WTC11 (cell line): ENCODE results near the gene SLC8A2. TPM values are rescaled to one million over a fixed set of nuclear protein-coding genes. Genes with fewer than 3 reads are reported as not detected.

ENCODE experiments used
- ATAC-seq: fragments of 200-7000 bp; cut with Tn5 transposase; 2 replicates; pipeline ENCODE4 v1.10.0; 2021; ENCODE audit warnings: mild to moderate bottlenecking, moderate library complexity
- CTCF ChIA-PET: fragments of 300-600 bp; sonication (Branson Sonifier 250); formaldehyde crosslinking; loops from one replicate; lab custom pipeline; 2021; ENCODE audit warnings: antibody characterized with exemption; lab: Charles Lee
- POLR2A ChIA-PET: fragments of 350-600 bp; sonication (Branson Sonifier 250); formaldehyde crosslinking; loops from one replicate; lab custom pipeline; 2021; ENCODE audit warnings: antibody characterized with exemption; lab: Charles Lee
- DNase-seq: peaks from one replicate; pipeline ENCODE4 v3.0.0; 2021; ENCODE audit warnings: low spot score
- H3K27ac Mint-ChIP-seq: 2 replicates; pipeline ENCODE4 v1.8.0; 2021; ENCODE audit warnings: mixed read lengths
- H3K27me3 Mint-ChIP-seq: 2 replicates; pipeline ENCODE4 v1.8.0; 2021; ENCODE audit warnings: low read depth, mild to moderate bottlenecking, moderate library complexity, mixed read lengths
- H3K36me3 Mint-ChIP-seq: 2 replicates; pipeline ENCODE4 v1.8.0; 2021; ENCODE audit warnings: mixed read lengths
- H3K4me1 Mint-ChIP-seq: 2 replicates; pipeline ENCODE4 v1.8.0; 2022; ENCODE audit warnings: mixed read lengths
- H3K4me3 Mint-ChIP-seq: 2 replicates; pipeline ENCODE4 v1.8.0; 2021; ENCODE audit warnings: mild to moderate bottlenecking, moderate library complexity, mixed read lengths
- H3K9me3 Mint-ChIP-seq: 2 replicates; pipeline ENCODE4 v1.8.0; 2021; ENCODE audit warnings: mixed read lengths
- AFF4 ChIP-seq: sonication (generic); formaldehyde crosslinking; IDR thresholded peaks from 2 replicates; pipeline ENCODE4 v1.8.1; 2023; ENCODE audit warnings: mild to moderate bottlenecking, missing genetic modification reagents, borderline replicate concordance
- AR ChIP-seq: fragments of 250-450 bp; sonication (Bioruptor Pico); IDR thresholded peaks from 2 replicates; pipeline ENCODE4 v1.9.0; 2021; ENCODE audit warnings: mild to moderate bottlenecking
- ATF6 ChIP-seq: sonication (generic); formaldehyde crosslinking; IDR thresholded peaks from 2 replicates; pipeline ENCODE4 v1.8.1; 2023; ENCODE audit warnings: mild to moderate bottlenecking, missing genetic modification reagents
- CREM ChIP-seq: sonication (generic); formaldehyde crosslinking; IDR thresholded peaks from 2 replicates; pipeline ENCODE4 v1.8.1; 2022; ENCODE audit warnings: mild to moderate bottlenecking, missing genetic modification reagents, moderate library complexity
- ERG ChIP-seq: fragments of 250-450 bp; sonication (Bioruptor Pico); IDR thresholded peaks from 2 replicates; pipeline ENCODE4 v1.8.0; 2021; ENCODE audit warnings: mild to moderate bottlenecking
- ETV6 ChIP-seq: sonication (generic); formaldehyde crosslinking; IDR thresholded peaks from 2 replicates; pipeline ENCODE4 v1.8.1; 2022; ENCODE audit warnings: mild to moderate bottlenecking, missing genetic modification reagents
- FOXJ3 ChIP-seq: sonication (generic); formaldehyde crosslinking; IDR thresholded peaks from 2 replicates; pipeline ENCODE4 v1.9.0; 2021; ENCODE audit warnings: missing genetic modification reagents, mild to moderate bottlenecking, borderline replicate concordance
- FOXK1 ChIP-seq: sonication (generic); formaldehyde crosslinking; IDR thresholded peaks from 2 replicates; pipeline ENCODE4 v1.8.0; 2022; ENCODE audit warnings: mild to moderate bottlenecking, moderate library complexity, missing genetic modification reagents
- GRHL2 ChIP-seq: fragments of 250-450 bp; sonication (Bioruptor Pico); IDR thresholded peaks from 2 replicates; pipeline ENCODE4 v1.8.0; 2022; ENCODE audit warnings: mild to moderate bottlenecking, moderate library complexity; ENCODE audit not compliant: insufficient replicate concordance, severe bottlenecking
- GTF2I ChIP-seq: fragments of 250-450 bp; sonication (Bioruptor Pico); conservative IDR thresholded peaks from 2 replicates; pipeline ENCODE4 v1.4.0; 2021; ENCODE audit warnings: mild to moderate bottlenecking
- HMGXB4 ChIP-seq: sonication (generic); formaldehyde crosslinking; IDR thresholded peaks from 2 replicates; pipeline ENCODE4 v1.8.1; 2023; ENCODE audit warnings: mild to moderate bottlenecking, moderate library complexity, missing genetic modification reagents
- PREB ChIP-seq: sonication (generic); formaldehyde crosslinking; IDR thresholded peaks from 2 replicates; pipeline ENCODE4 v1.8.1; 2022; ENCODE audit warnings: mild to moderate bottlenecking, missing genetic modification reagents, moderate library complexity, borderline replicate concordance
- RORB ChIP-seq: fragments of 250-450 bp; sonication (Bioruptor Pico); IDR thresholded peaks from 2 replicates; pipeline ENCODE4 v1.9.0; 2021; ENCODE audit warnings: mild to moderate bottlenecking
- SMAD4 ChIP-seq: sonication (generic); formaldehyde crosslinking; IDR thresholded peaks from 2 replicates; pipeline ENCODE4 v1.8.0; 2022; ENCODE audit warnings: mild to moderate bottlenecking, missing genetic modification reagents
- TEAD1 ChIP-seq: sonication (generic); formaldehyde crosslinking; IDR thresholded peaks from 2 replicates; pipeline ENCODE4 v1.8.0; 2022; ENCODE audit warnings: mild to moderate bottlenecking, missing genetic modification reagents
- total RNA-seq: library from RNA; stranded (reverse); gene quantifications from 3 replicates; pipeline ENCODE4 v1.2.3, GENCODE V29; 2021

SLC8A2 gene
- total RNA-seq, 1 experiment from 2014 or later, result 6.5 TPM

- TF ChIP-seq PREB (CRISPR knock-in tag), result no peak
- TF ChIP-seq FOXJ3 (CRISPR knock-in tag), result no peak
- ChIA-PET POLR2A (no interaction called here), CTCF (interaction anchor here (1.2 to 5.1 kb wide), 4 partner anchors 13 to 89 kb away, joined by 3 to 39 read pairs (median 9); no protein-coding TSS in a partner anchor)
- no peak for DNase-seq
- Mint-ChIP-seq H3K27me3 (peaks cover 4% of the 10 kb centered on the region; the same call in 1 of the 2 replicates), H3K9me3 (no peaks in the 10 kb centered on the region), H3K4me3 (no peak overlapping the region), H3K4me1 (peaks cover 22% of the 10 kb centered on the region), H3K36me3 (no peaks in the 10 kb centered on the region), H3K27ac (no peak overlapping the region)
- no peak for ATAC-seq
Observed at GRCh38 chr19:47518854-47519253, 47.2 kb upstream of the SLC8A2 start.

GRCh38 chr19:47518139-47518538 lies 46.4 kb upstream of the SLC8A2 start:
- CTCF ChIA-PET, result interaction anchor here (0.7 to 5.1 kb wide), 2 partner anchors 10 to 82 kb away, joined by 3 to 39 read pairs; no protein-coding TSS in a partner anchor
- Mint-ChIP-seq H3K9me3 (no peaks in the 10 kb centered on the region), H3K27me3 (no peaks in the 10 kb centered on the region), H3K4me1 (peaks cover 28% of the 10 kb centered on the region), H3K36me3 (no peaks in the 10 kb centered on the region), H3K4me3 (no peak overlapping the region), H3K27ac (no peak overlapping the region)
- no peak for DNase-seq
- ATAC-seq, result no peak
- POLR2A ChIA-PET, result no interaction called here
- TF ChIP-seq ETV6 (CRISPR knock-in tag), result no peak
- no peak for TF ChIP-seq GRHL2 (CRISPR knock-in tag)
- no peak for TF ChIP-seq FOXK1 (CRISPR knock-in tag)
- no peak for TF ChIP-seq ERG (CRISPR knock-in tag)
- no peak for TF ChIP-seq SMAD4

- DNase-seq (peak; percentile 100), ATAC-seq (peak; percentile 96)
- H3K9me3 Mint-ChIP-seq, result no peaks in the 10 kb centered on the region
- H3K27me3 Mint-ChIP-seq, result no peaks in the 10 kb centered on the region
- ChIA-PET POLR2A (interaction anchor here (1.5 kb wide), 1 partner anchor 85 kb away, joined by 4 read pairs; no protein-coding TSS in a partner anchor), CTCF (interaction anchor here (0.6 to 2.0 kb wide), 41 partner anchors 10 to 289 kb away, joined by 3 to 32 read pairs (median 4); partner anchors contain the start of genes CCDC9, EHD2 and KPTN)
- peak within 1 kb of the TSS; percentile 97 for H3K4me3 Mint-ChIP-seq
- no peaks in the 10 kb centered on the region for H3K36me3 Mint-ChIP-seq
- peaks cover 30% of the 10 kb centered on the region for H3K4me1 Mint-ChIP-seq
- H3K27ac Mint-ChIP-seq, result peak within 1 kb of the TSS; percentile 96
- TF ChIP-seq TEAD1 (CRISPR knock-in tag), result peak; percentile 38; the same call in 1 of the 2 replicates
- TF ChIP-seq RORB, result no peak
- TF ChIP-seq AR (CRISPR knock-in tag), result no peak
- TF ChIP-seq HMGXB4, result peak; percentile 42; the same call in 1 of the 2 replicates
- TF ChIP-seq GTF2I (CRISPR knock-in tag), result no peak
- peak; percentile 77; the same call in 1 of the 2 replicates for TF ChIP-seq CREM
- TF ChIP-seq ATF6 (CRISPR knock-in tag), result no peak
- no peak for TF ChIP-seq AFF4 (CRISPR knock-in tag)
Observed at GRCh38 chr19:47514869-47515588, 43.3 kb upstream of the SLC8A2 start, which contains the start of gene NAPA. Gene NAPA (minus strand): TSS chr19:47515063. CDS start chr19:47514940, 123 bp downstream.
